ENCODE measurements around the gene ABHD1.
"Not testable (repeated sequence)": the region's sequence is repeated elsewhere in the genome, so short reads cannot be mapped to it uniquely, and the experiment has no call there.

Gene ABHD1

GRCh38 chr2:27123302-27124150, at the start of gene ABHD1:
Gene ABHD1, plus strand, starts transcription at chr2:27123815. Its CDS starts 134 bp downstream, at chr2:27123949.
- peak; percentile 80 for DNase-seq (ENCODE audit: low spot score)

GRCh38 chr2:27074738-27075565, 48.7 kb upstream of the ABHD1 start:
- DNase-seq (ENCODE audit: low spot score): no peak

- DNase-seq (ENCODE audit: low spot score): not testable (repeated sequence)
Measured at GRCh38 chr2:27075566-27075871, 48.1 kb upstream of the ABHD1 start.

GRCh38 chr2:27076323-27076722, 47.3 kb upstream of the ABHD1 start:
- no peak for DNase-seq (ENCODE audit: low spot score)

- no peak for DNase-seq (ENCODE audit: low spot score)
Measured at GRCh38 chr2:27077231-27077630, 46.4 kb upstream of the ABHD1 start.

- peak; percentile 73 for DNase-seq (ENCODE audit: low spot score)
Measured at GRCh38 chr2:27078267-27079194, 45.1 kb upstream of the ABHD1 start, which contains the start of gene EMILIN1. Gene EMILIN1, plus strand, starts transcription at chr2:27078615. Its CDS starts 451 bp downstream, at chr2:27079066.

- no peak for DNase-seq (ENCODE audit: low spot score)
Measured at GRCh38 chr2:27079233-27080139, 44.1 kb upstream of the ABHD1 start.

GRCh38 chr2:27080140-27080469, 43.5 kb upstream of the ABHD1 start:
- DNase-seq (ENCODE audit: low spot score): no peak

- DNase-seq (ENCODE audit: low spot score): no peak
Measured at GRCh38 chr2:27080603-27080936, 43.0 kb upstream of the ABHD1 start.

GRCh38 chr2:27081984-27082772, 41.4 kb upstream of the ABHD1 start:
- DNase-seq (ENCODE audit: low spot score): no peak

- no peak for DNase-seq (ENCODE audit: low spot score)
Measured at GRCh38 chr2:27082773-27083409, 40.7 kb upstream of the ABHD1 start.

- no peak for DNase-seq (ENCODE audit: low spot score)
Measured at GRCh38 chr2:27083410-27084296, 40.0 kb upstream of the ABHD1 start.

GRCh38 chr2:27084297-27085061, 39.1 kb upstream of the ABHD1 start:
- DNase-seq (ENCODE audit: low spot score): no peak

- no peak for DNase-seq (ENCODE audit: low spot score)
Measured at GRCh38 chr2:27085062-27085672, 38.4 kb upstream of the ABHD1 start.

- peak; percentile 82 for DNase-seq (ENCODE audit: low spot score)
Measured at GRCh38 chr2:27085673-27086089, 37.9 kb upstream of the ABHD1 start.

- peak; percentile 99 for DNase-seq (ENCODE audit: low spot score)
Measured at GRCh38 chr2:27086090-27086723, 37.4 kb upstream of the ABHD1 start.
